ENCODE measurements around the gene NUP88.
A peak's percentile ranks its signal among the peaks of the same experiment; 100 is the strongest.

The NUP88 gene

GRCh38 chr17:5396612-5397011 is 22.9 kb downstream of the NUP88 start:
- no peak overlapping the region for H3K27ac ChIP-seq (ENCODE audit: low read depth, low read length)
- H3K27me3 ChIP-seq (ENCODE audit: control insufficient read depth in 5 of 5, insufficient read depth in 4 of 5, low read length in 5 of 5), result no peaks in the 10 kb centered on the region
- no peak overlapping the region for H3K4me3 ChIP-seq (ENCODE audit: low read depth in 1 of 5, low read length in 5 of 5)
- no peaks in the 10 kb centered on the region for H3K9me3 ChIP-seq (ENCODE audit: control insufficient read depth in 5 of 5, low read length in 5 of 5)
- no peak overlapping the region for H3K9ac ChIP-seq (ENCODE audit: low read length in 5 of 5)
- H3K4me1 ChIP-seq (ENCODE audit: control insufficient read depth in 5 of 5, insufficient read depth in 5 of 5, low read length in 5 of 5), result no peaks in the 10 kb centered on the region
- H3K36me3 ChIP-seq (ENCODE audit: control insufficient read depth in 5 of 5, insufficient read depth in 5 of 5, low read length in 5 of 5), result peaks cover 35 to 81% (median 63%) of the 10 kb centered on the region in 5 donors

- Histone ChIP-seq H3K9me3 (ENCODE audit: control insufficient read depth in 5 of 5, low read length in 5 of 5) (no peaks in the 10 kb centered on the region), H3K4me1 (ENCODE audit: control insufficient read depth in 5 of 5, insufficient read depth in 5 of 5, low read length in 5 of 5) (peaks cover 0 to 11% (median 0%) of the 10 kb centered on the region in 5 donors), H3K4me3 (ENCODE audit: low read depth in 1 of 5, low read length in 5 of 5) (no peak overlapping the region), H3K27me3 (ENCODE audit: control insufficient read depth in 5 of 5, insufficient read depth in 4 of 5, low read length in 5 of 5) (no peaks in the 10 kb centered on the region), H3K27ac (ENCODE audit: low read depth, low read length) (no peak overlapping the region), H3K36me3 (ENCODE audit: control insufficient read depth in 5 of 5, insufficient read depth in 5 of 5, low read length in 5 of 5) (peaks cover 31 to 86% (median 67%) of the 10 kb centered on the region in 5 donors), H3K9ac (ENCODE audit: low read length in 5 of 5) (no peak overlapping the region)
Measured at GRCh38 chr17:5391678-5392077, 27.8 kb downstream of the NUP88 start.

DNA sequence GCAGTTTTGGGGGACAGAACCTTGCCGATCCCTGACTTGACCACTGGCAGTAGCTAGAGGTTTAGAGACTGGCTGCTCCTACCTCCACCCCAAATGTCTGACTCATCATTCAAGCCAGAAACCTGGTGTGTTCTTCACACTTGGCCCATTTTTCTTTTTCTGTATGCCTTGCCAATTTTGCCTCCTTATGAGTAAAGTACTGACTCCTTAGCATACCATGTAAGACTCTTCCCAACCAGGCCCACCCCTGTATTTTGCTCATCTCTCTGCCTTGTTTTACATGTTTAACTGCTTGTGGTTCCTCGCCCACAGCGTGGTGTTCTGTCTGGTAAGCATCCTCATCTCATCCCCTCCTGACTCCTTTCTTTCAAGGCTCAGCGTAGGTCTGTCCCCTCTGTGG is 37.9 kb downstream of the NUP88 start:
- Histone ChIP-seq H3K9ac (ENCODE audit: low read length in 5 of 5) (peak overlapping the region in 1 of 5 donors; percentile 3), H3K4me3 (ENCODE audit: low read depth in 1 of 5, low read length in 5 of 5) (no peak overlapping the region), H3K27ac (ENCODE audit: low read depth, low read length) (peak overlapping the region; percentile 77), H3K9me3 (ENCODE audit: control insufficient read depth in 5 of 5, low read length in 5 of 5) (no peaks in the 10 kb centered on the region), H3K27me3 (ENCODE audit: control insufficient read depth in 5 of 5, insufficient read depth in 4 of 5, low read length in 5 of 5) (no peaks in the 10 kb centered on the region), H3K36me3 (ENCODE audit: control insufficient read depth in 5 of 5, insufficient read depth in 5 of 5, low read length in 5 of 5) (peaks cover 48 to 97% (median 96%) of the 10 kb centered on the region in 5 donors), H3K4me1 (ENCODE audit: control insufficient read depth in 5 of 5, insufficient read depth in 5 of 5, low read length in 5 of 5) (peaks cover 0 to 17% (median 9%) of the 10 kb centered on the region in 5 donors)

- Histone ChIP-seq H3K9ac (ENCODE audit: low read length in 5 of 5) (no peak overlapping the region), H3K4me1 (ENCODE audit: control insufficient read depth in 5 of 5, insufficient read depth in 5 of 5, low read length in 5 of 5) (peaks cover 0 to 19% (median 9%) of the 10 kb centered on the region in 5 donors), H3K36me3 (ENCODE audit: control insufficient read depth in 5 of 5, insufficient read depth in 5 of 5, low read length in 5 of 5) (peaks cover 39 to 95% (median 92%) of the 10 kb centered on the region in 5 donors), H3K27ac (ENCODE audit: low read depth, low read length) (peak overlapping the region; percentile 77), H3K4me3 (ENCODE audit: low read depth in 1 of 5, low read length in 5 of 5) (no peak overlapping the region), H3K27me3 (ENCODE audit: control insufficient read depth in 5 of 5, insufficient read depth in 4 of 5, low read length in 5 of 5) (no peaks in the 10 kb centered on the region), H3K9me3 (ENCODE audit: control insufficient read depth in 5 of 5, low read length in 5 of 5) (no peaks in the 10 kb centered on the region)
Measured at GRCh38 chr17:5380491-5381135, 38.8 kb downstream of the NUP88 start.

GRCh38 chr17:5379351-5380107 is 39.9 kb downstream of the NUP88 start:
- peaks cover 0 to 19% (median 9%) of the 10 kb centered on the region in 5 donors for H3K4me1 ChIP-seq (ENCODE audit: control insufficient read depth in 5 of 5, insufficient read depth in 5 of 5, low read length in 5 of 5)
- no peaks in the 10 kb centered on the region for H3K9me3 ChIP-seq (ENCODE audit: control insufficient read depth in 5 of 5, low read length in 5 of 5)
- H3K4me3 ChIP-seq (ENCODE audit: low read depth in 1 of 5, low read length in 5 of 5), result no peak overlapping the region
- H3K27ac ChIP-seq (ENCODE audit: low read depth, low read length), result peak overlapping the region; percentile 66
- H3K27me3 ChIP-seq (ENCODE audit: control insufficient read depth in 5 of 5, insufficient read depth in 4 of 5, low read length in 5 of 5), result no peaks in the 10 kb centered on the region
- peaks cover 29 to 90% (median 88%) of the 10 kb centered on the region in 5 donors for H3K36me3 ChIP-seq (ENCODE audit: control insufficient read depth in 5 of 5, insufficient read depth in 5 of 5, low read length in 5 of 5)
- peak overlapping the region in 1 of 5 donors; percentile 57 for H3K9ac ChIP-seq (ENCODE audit: low read length in 5 of 5)

DNA sequence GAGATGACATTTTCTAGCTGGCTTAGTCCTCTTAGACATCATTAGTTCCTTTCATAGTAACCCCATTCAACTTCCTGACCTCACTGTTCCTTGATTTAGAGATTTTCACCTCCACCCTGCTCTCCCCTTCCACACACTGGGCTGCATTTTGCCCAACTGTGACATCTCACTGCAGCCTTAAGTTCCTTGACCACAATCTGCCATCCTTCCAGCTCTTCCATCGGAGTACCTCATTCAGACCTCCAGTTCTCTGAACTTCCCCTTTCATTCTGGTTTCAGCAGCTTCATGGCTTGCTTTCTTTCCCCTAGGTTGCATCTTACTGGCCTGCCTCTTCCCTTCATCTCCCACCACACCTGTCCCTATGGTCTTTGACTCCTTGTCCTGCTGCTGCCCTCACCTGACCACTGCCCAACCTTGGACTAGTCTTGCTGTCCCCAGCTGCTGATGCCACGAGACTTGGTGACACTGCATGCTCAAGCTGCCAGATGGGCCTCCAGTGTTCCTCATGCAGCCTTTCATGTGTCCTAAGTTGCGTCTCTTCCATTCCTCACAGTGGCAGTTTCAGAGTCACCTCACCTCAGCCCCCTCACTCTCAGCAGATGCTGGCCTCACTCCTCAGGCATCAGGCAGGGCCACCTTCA is 40.8 kb downstream of the NUP88 start:
- Histone ChIP-seq H3K27me3 (ENCODE audit: control insufficient read depth in 5 of 5, insufficient read depth in 4 of 5, low read length in 5 of 5) (no peaks in the 10 kb centered on the region), H3K36me3 (ENCODE audit: control insufficient read depth in 5 of 5, insufficient read depth in 5 of 5, low read length in 5 of 5) (peaks cover 22 to 87% (median 85%) of the 10 kb centered on the region in 5 donors), H3K4me3 (ENCODE audit: low read depth in 1 of 5, low read length in 5 of 5) (no peak overlapping the region), H3K9ac (ENCODE audit: low read length in 5 of 5) (no peak overlapping the region), H3K9me3 (ENCODE audit: control insufficient read depth in 5 of 5, low read length in 5 of 5) (no peaks in the 10 kb centered on the region), H3K4me1 (ENCODE audit: control insufficient read depth in 5 of 5, insufficient read depth in 5 of 5, low read length in 5 of 5) (peaks cover 0 to 19% (median 9%) of the 10 kb centered on the region in 5 donors), H3K27ac (ENCODE audit: low read depth, low read length) (no peak overlapping the region)

- H3K27me3 ChIP-seq (ENCODE audit: control insufficient read depth in 5 of 5, insufficient read depth in 4 of 5, low read length in 5 of 5), result no peaks in the 10 kb centered on the region
- peaks cover 37 to 87% (median 71%) of the 10 kb centered on the region in 5 donors for H3K36me3 ChIP-seq (ENCODE audit: control insufficient read depth in 5 of 5, insufficient read depth in 5 of 5, low read length in 5 of 5)
- H3K4me1 ChIP-seq (ENCODE audit: control insufficient read depth in 5 of 5, insufficient read depth in 5 of 5, low read length in 5 of 5), result peaks cover 0 to 3% (median 0%) of the 10 kb centered on the region in 5 donors
- H3K27ac ChIP-seq (ENCODE audit: low read depth, low read length), result no peak overlapping the region
- H3K9me3 ChIP-seq (ENCODE audit: control insufficient read depth in 5 of 5, low read length in 5 of 5), result no peaks in the 10 kb centered on the region
- H3K4me3 ChIP-seq (ENCODE audit: low read depth in 1 of 5, low read length in 5 of 5), result no peak overlapping the region
- H3K9ac ChIP-seq (ENCODE audit: low read length in 5 of 5), result no peak overlapping the region
Measured at GRCh38 chr17:5373112-5373511, 46.4 kb downstream of the NUP88 start.

GRCh38 chr17:5370411-5370810 is 49.1 kb downstream of the NUP88 start:
- Histone ChIP-seq H3K4me3 (ENCODE audit: low read depth in 1 of 5, low read length in 5 of 5) (no peak overlapping the region), H3K27ac (ENCODE audit: low read depth, low read length) (no peak overlapping the region), H3K4me1 (ENCODE audit: control insufficient read depth in 5 of 5, insufficient read depth in 5 of 5, low read length in 5 of 5) (no peaks in the 10 kb centered on the region), H3K9me3 (ENCODE audit: control insufficient read depth in 5 of 5, low read length in 5 of 5) (no peaks in the 10 kb centered on the region), H3K9ac (ENCODE audit: low read length in 5 of 5) (no peak overlapping the region), H3K36me3 (ENCODE audit: control insufficient read depth in 5 of 5, insufficient read depth in 5 of 5, low read length in 5 of 5) (peaks cover 36 to 84% (median 59%) of the 10 kb centered on the region in 5 donors), H3K27me3 (ENCODE audit: control insufficient read depth in 5 of 5, insufficient read depth in 4 of 5, low read length in 5 of 5) (no peaks in the 10 kb centered on the region)

- H3K27me3 ChIP-seq (ENCODE audit: control insufficient read depth in 5 of 5, insufficient read depth in 4 of 5, low read length in 5 of 5), result no peaks in the 10 kb centered on the region
- H3K36me3 ChIP-seq (ENCODE audit: control insufficient read depth in 5 of 5, insufficient read depth in 5 of 5, low read length in 5 of 5), result peaks cover 39 to 74% (median 49%) of the 10 kb centered on the region in 5 donors
- no peak overlapping the region for H3K9ac ChIP-seq (ENCODE audit: low read length in 5 of 5)
- no peak overlapping the region for H3K27ac ChIP-seq (ENCODE audit: low read depth, low read length)
- no peaks in the 10 kb centered on the region for H3K4me1 ChIP-seq (ENCODE audit: control insufficient read depth in 5 of 5, insufficient read depth in 5 of 5, low read length in 5 of 5)
- no peak overlapping the region for H3K4me3 ChIP-seq (ENCODE audit: low read depth in 1 of 5, low read length in 5 of 5)
- no peaks in the 10 kb centered on the region for H3K9me3 ChIP-seq (ENCODE audit: control insufficient read depth in 5 of 5, low read length in 5 of 5)
Measured at GRCh38 chr17:5365831-5366230, 53.6 kb downstream of the NUP88 start.

DNA sequence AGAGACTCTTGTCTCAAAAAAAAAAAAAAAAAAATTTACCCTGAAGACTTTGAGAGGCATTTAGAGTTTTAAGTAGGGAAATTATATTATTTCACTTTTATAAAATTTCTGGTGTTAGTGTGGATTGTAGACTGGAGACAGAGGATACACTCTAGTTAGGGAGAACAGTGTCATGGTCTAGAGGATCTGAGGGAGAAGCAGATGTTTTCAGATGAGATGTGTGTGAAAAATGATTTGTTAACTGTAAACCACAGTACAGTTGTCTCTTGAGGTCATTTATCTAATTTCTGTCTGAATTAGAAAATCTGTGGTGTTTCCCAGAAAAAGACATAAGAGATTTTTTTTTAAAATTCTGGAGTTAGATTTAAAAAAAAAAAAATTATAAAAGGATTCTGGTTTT is 54.8 kb downstream of the NUP88 start:
- no peaks in the 10 kb centered on the region for H3K4me1 ChIP-seq (ENCODE audit: control insufficient read depth in 5 of 5, insufficient read depth in 5 of 5, low read length in 5 of 5)
- no peaks in the 10 kb centered on the region for H3K27me3 ChIP-seq (ENCODE audit: control insufficient read depth in 5 of 5, insufficient read depth in 4 of 5, low read length in 5 of 5)
- H3K36me3 ChIP-seq (ENCODE audit: control insufficient read depth in 5 of 5, insufficient read depth in 5 of 5, low read length in 5 of 5), result peaks cover 33 to 69% (median 45%) of the 10 kb centered on the region in 5 donors
- H3K9ac ChIP-seq (ENCODE audit: low read length in 5 of 5), result no peak overlapping the region
- H3K27ac ChIP-seq (ENCODE audit: low read depth, low read length), result no peak overlapping the region
- no peaks in the 10 kb centered on the region for H3K9me3 ChIP-seq (ENCODE audit: control insufficient read depth in 5 of 5, low read length in 5 of 5)
- H3K4me3 ChIP-seq (ENCODE audit: low read depth in 1 of 5, low read length in 5 of 5), result no peak overlapping the region

All from subcutaneous abdominal adipose tissue (tissue), 5 donors.